Measurements from ENCODE around the gene RNF126. TPM values are rescaled to one million over a fixed set of nuclear protein-coding genes. Genes with fewer than 3 reads are reported as not detected.
"Not testable (repeated sequence)": the region's sequence is repeated elsewhere in the genome, so short reads cannot be mapped to it uniquely, and the experiment has no call there.

Gene RNF126
- total RNA-seq, 2 experiments from 2014 or later = 84.4 to 89.7 TPM

DNA sequence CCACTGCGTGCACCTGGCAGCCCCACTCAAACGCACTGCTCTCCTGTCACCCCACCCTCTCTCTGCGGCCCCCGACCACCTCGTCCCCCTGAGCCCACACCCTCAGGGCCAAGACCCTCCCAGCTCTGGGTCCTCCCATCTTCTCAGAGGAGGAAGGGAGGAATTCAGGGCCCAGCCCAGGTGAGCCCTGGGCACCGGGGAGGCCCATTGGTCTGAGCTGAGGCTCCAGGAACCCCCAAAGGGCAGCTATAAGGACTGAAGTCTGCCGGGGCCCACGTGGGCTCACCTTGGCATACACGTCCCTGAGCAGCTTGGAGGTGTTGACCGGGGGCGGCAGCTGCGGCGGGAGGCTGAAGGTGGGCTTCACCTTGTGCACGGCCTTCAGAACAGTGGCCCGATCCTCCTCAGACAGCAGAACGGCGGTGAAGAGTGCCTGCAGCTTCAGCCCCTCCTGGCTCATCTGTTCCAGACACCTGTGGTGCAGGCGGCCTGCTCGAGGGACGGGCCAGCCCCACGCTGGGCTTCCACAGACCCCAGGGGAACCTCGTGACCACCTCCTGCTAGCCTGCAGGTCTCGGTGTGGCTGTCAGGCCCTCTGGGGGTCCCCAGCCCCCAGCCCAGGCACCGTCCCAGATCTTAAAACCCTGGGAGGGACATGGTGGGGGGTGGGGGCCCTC is 38.4 kb downstream of the RNF126 start:
- no peak overlapping the region for H3K27ac Mint-ChIP-seq
- H3K4me1 Mint-ChIP-seq (ENCODE audit: low read depth) = peaks cover 3% of the 10 kb centered on the region
- no peak for DNase-seq
- ChIA-PET POLR2A (no interaction called here), CTCF (interaction anchor here (4.9 kb wide), 1 partner anchor 40 kb away, joined by 22 read pairs; no protein-coding TSS in a partner anchor)
- intact Hi-C loops (cut with micrococcal nuclease) = no loop called here
- H3K4me3 Mint-ChIP-seq = no peak overlapping the region
- peaks cover 19% of the 10 kb centered on the region for H3K36me3 Mint-ChIP-seq
- no peaks in the 10 kb centered on the region for H3K9me3 Mint-ChIP-seq
- no peaks in the 10 kb centered on the region for H3K27me3 Mint-ChIP-seq

DNA sequence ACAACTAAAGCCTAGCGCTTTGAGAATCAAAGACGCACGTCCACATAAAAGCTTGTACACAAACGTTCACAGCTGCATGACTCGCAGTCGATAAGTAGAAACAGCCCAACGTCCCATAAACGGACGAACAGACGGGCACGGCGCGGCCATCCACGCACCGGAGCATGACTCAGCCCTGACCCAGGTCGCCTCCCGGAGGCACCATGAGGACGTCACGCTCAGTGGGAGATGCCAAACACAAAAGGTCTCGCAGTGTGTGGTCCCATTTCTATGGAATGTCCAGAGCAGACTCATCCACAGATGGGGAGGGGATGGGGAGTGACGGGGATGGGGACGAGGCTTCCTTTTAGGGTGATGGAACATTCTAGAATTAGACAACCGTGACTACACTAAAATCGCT is 39.0 kb downstream of the RNF126 start:
- peaks cover 16% of the 10 kb centered on the region for H3K36me3 Mint-ChIP-seq
- no peak overlapping the region for H3K4me3 Mint-ChIP-seq

DNA sequence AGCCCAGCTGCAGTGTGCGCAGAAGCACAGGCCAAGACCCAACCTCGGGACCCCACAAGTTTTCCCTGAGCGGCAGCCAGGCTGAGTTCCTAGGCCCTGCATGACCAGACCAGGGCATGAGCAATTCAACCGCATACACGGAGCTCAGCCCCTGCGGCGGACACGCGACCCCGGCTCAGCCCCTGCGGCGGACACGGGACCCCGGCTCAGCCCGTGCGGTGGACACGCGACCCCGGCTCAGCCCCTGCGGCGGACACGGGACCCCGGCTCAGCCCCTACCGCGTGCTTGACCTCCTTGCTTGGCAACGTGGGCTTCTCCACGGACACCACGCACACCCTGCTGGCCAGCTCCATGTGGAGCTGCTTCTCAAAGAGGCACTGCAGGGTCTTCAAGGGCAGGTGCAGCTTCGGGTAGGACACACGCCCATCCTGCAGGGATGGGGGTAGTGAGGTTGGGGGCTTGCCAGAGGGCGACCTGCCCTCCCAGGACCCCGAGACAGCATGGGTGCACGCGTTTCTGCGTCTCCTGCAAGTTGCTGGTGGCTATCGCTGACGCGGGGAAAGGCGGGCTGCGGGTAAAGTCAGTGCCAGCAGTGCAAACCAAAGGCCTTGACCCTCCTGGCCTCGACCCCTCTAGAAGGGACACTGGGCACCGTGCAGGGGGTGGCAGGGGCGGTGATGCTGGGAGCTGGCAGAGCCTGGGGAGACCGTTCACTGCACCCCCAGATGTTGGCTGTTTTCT is 39.7 kb downstream of the RNF126 start:
- DNase-seq = no peak
- POLR2A ChIA-PET = no interaction called here
- CTCF ChIA-PET = interaction anchor here (0.5 kb wide), 1 partner anchor 36 kb away, joined by 3 read pairs; no protein-coding TSS in a partner anchor

More for the DNA sequence above, 39.0 kb downstream of the RNF126 start:
- no peak for DNase-seq
- H3K9me3 Mint-ChIP-seq = no peaks in the 10 kb centered on the region
- H3K27me3 Mint-ChIP-seq = no peaks in the 10 kb centered on the region
- intact Hi-C loops (cut with micrococcal nuclease) = no loop called here
- POLR2A ChIA-PET = no interaction called here
- CTCF ChIA-PET = no interaction called here
- H3K4me1 Mint-ChIP-seq (ENCODE audit: low read depth) = peaks cover 2% of the 10 kb centered on the region
- no peak overlapping the region for H3K27ac Mint-ChIP-seq

DNA sequence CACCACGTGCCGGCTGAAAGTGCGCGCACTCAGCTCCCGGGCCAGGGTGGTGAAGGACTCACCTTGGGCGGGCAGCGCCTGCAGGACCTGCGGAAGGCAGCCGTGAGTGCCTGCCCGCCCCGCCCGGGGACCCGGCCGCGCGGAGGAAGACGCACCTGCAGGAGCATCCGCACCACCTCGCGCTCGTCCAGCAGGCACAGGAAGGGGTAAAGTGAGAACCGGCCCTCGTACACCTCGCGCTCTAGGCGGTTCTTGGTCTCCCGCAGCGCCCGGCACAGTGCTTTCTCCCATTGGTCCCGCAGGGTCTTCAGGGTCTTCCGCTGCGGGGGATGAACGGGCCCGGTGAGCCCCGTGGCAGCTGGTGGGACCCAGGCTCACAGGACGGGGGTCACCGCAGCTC is 40.3 kb downstream of the RNF126 start:
- CTCF ChIA-PET = interaction anchor here (0.5 kb wide), 1 partner anchor 37 kb away, joined by 3 read pairs; no protein-coding TSS in a partner anchor

More for the DNA sequence above, 39.7 kb downstream of the RNF126 start:
- H3K9me3 Mint-ChIP-seq = no peaks in the 10 kb centered on the region
- no peak overlapping the region for H3K4me3 Mint-ChIP-seq
- H3K27ac Mint-ChIP-seq = no peak overlapping the region
- H3K36me3 Mint-ChIP-seq = peaks cover 14% of the 10 kb centered on the region
- no peaks in the 10 kb centered on the region for H3K4me1 Mint-ChIP-seq (ENCODE audit: low read depth)
- no peaks in the 10 kb centered on the region for H3K27me3 Mint-ChIP-seq
- intact Hi-C loops (cut with micrococcal nuclease) = no loop called here

DNA sequence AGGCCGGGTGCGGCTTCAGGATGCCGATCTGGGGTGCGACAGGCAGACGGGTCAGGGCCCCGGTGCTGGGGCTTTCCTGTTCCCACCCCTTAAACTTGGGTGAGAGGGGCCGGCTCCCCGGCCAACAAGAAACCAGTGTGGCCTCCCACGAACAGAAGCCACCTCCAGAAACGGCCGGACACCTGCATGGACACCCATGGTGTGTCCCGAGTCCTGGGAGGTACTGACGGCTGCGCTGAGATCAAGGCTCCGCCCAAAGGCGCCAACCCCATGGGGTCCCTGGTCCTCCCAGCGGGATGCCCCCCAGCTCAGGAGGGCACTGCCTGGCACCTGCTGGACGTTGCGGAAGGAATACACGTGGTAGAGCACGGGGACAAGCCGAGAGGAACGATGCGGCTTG is 41.2 kb downstream of the RNF126 start:
- Mint-ChIP-seq H3K27me3 (no peaks in the 10 kb centered on the region), H3K27ac (no peak overlapping the region), H3K4me3 (no peak overlapping the region), H3K36me3 (peaks cover 14% of the 10 kb centered on the region), H3K4me1 (ENCODE audit: low read depth) (no peaks in the 10 kb centered on the region), H3K9me3 (no peaks in the 10 kb centered on the region)
- ChIA-PET CTCF (no interaction called here), POLR2A (no interaction called here)
- no peak for DNase-seq
- intact Hi-C loops (cut with micrococcal nuclease) = no loop called here

More for the DNA sequence above, 40.3 kb downstream of the RNF126 start:
- H3K27ac Mint-ChIP-seq = no peak overlapping the region
- no peaks in the 10 kb centered on the region for H3K27me3 Mint-ChIP-seq
- H3K4me1 Mint-ChIP-seq (ENCODE audit: low read depth) = no peaks in the 10 kb centered on the region
- DNase-seq = no peak
- H3K9me3 Mint-ChIP-seq = no peaks in the 10 kb centered on the region
- peaks cover 11% of the 10 kb centered on the region for H3K36me3 Mint-ChIP-seq
- no peak overlapping the region for H3K4me3 Mint-ChIP-seq
- POLR2A ChIA-PET = no interaction called here
- intact Hi-C loops (cut with micrococcal nuclease) = no loop called here

DNA sequence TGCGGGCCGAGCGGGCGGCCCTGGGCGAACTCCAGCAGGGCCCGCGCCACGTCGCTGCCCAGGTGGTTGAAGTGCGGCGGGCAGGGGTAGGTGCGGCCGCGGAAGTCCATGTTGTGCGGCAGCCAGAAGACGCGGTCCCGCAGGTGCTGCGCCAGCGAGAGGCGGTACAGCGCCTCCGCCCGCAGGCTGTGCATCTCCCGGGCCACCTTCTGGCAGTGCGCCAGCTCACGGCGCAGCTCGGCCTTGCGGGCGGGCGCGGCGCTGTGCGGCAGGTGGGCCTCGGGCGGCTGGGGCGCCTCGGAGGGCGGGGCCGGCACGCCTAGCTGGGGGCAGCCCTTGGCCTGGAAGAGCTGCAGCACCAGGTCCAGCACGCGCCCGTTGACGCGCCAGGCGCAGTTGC is 41.8 kb downstream of the RNF126 start:
- DNase-seq; intact Hi-C loops (cut with micrococcal nuclease); H3K9me3 Mint-ChIP-seq; POLR2A ChIA-PET; H3K4me1 Mint-ChIP-seq (ENCODE audit: low read depth); H3K4me3 Mint-ChIP-seq; H3K27ac Mint-ChIP-seq; CTCF ChIA-PET; H3K27me3 Mint-ChIP-seq: not testable (repeated sequence)
- H3K36me3 Mint-ChIP-seq = peaks cover 13% of the 10 kb centered on the region

DNA sequence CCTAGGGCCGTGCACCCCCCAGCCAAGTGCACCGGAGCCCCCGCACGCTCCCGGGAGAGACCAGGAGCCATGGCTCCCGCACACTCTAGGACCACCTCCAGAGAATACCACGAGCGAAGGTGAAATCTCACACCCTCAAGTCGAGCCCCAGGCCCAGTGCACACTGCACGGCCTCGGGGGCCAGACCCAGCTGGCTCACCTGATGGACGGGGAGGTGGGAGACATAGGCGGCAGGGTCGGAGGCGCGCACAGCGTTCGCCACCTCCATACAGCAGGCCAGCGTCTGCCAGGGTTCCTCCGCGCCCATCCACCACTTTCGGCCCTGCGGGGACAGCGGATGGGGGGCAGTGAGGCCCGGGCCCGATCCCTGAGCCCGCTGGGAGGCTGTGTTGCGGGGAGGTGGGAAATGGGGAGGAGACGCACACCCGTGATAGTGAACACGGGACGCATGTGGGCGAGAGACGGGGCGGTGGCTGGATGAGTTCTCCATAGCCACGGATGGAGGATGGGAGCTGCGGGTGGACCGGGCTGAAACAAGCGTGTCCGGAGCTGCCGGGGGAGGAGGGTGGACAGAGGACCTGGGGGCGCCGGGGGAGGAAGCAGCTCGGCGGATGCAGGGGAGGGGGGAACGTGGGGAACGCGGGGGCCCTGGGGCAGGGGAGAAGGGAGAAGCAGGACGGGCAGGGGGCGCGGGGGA is 42.7 kb downstream of the RNF126 start:
- Mint-ChIP-seq H3K4me1 (ENCODE audit: low read depth) (peaks cover 3% of the 10 kb centered on the region), H3K36me3 (peaks cover 15% of the 10 kb centered on the region), H3K27me3 (no peaks in the 10 kb centered on the region), H3K4me3 (no peak overlapping the region), H3K27ac (no peak overlapping the region), H3K9me3 (no peaks in the 10 kb centered on the region)
- ChIA-PET POLR2A (no interaction called here), CTCF (no interaction called here)
- DNase-seq = no peak
- intact Hi-C loops (cut with micrococcal nuclease) = no loop called here

DNA sequence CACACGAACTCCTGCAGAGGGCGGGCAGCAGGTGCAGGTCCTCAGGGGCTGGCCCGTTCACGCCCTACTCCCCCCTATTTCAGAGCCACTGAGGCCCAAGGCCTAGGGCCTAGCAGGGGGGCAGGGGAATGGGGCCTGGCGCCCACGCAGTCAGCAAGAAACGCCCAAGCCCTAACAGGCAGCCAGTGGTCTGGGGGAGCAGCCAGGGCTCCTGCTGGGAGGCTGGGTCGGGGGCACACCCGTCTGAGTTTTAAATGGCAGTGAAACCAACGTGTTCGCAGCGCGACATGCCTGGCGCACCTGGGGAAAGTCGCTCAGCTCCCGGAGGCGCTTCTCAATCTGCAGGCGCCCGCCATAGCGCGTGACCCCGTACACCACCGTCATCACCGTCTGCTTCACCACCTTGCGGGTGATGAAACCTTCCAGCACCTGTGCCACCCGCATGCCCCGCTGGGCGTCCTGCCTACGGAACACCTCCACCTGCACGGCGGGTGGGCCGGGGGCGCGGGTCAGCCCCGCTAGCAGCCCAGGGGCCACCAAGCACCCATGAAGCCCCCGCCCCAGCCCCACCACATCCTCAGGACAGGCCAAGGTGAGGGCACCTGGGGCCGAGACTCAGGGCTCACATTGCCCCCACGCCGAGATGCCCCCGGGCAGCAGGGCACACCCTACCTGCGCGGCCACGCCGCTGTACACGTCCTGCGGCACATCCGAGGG is 43.6 kb downstream of the RNF126 start:
- H3K27me3 Mint-ChIP-seq = no peaks in the 10 kb centered on the region
- CTCF ChIA-PET = no interaction called here
- H3K4me3 Mint-ChIP-seq = no peak overlapping the region
- DNase-seq = no peak
- H3K9me3 Mint-ChIP-seq = no peaks in the 10 kb centered on the region
- no peak overlapping the region for H3K27ac Mint-ChIP-seq
- intact Hi-C loops (cut with micrococcal nuclease) = no loop called here
- POLR2A ChIA-PET = no interaction called here
- peaks cover 3% of the 10 kb centered on the region for H3K4me1 Mint-ChIP-seq (ENCODE audit: low read depth)
- H3K36me3 Mint-ChIP-seq = peaks cover 21% of the 10 kb centered on the region

DNA sequence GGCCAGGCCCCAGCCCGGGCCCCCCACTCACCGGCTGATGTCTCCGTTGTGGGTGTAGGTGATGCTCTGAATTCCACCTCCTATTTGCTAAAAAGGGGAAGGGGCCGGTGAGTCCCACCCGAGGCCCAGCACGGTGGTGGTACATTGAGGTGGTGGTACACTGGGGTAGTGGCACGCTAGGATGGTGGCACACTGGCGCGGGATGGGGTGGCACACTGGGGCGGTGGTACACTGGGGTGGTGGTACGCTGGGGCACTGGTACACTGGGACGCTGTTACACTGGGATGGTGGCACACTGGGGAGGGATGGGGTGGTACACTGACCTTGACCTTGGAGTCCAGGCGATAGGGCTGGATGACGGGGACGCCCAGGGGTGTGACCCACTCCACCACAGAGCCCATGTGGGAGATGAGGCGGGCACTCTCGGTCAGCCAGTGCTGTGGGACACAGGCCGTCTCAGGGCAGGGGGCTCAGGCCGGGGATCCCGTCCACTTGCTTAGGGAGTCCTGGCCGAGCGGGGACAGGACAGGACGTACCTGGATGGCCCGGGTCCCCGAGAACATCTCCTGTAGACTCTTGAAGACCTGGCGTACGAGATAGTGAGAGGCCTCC is 44.2 kb downstream of the RNF126 start:
- intact Hi-C loops (cut with micrococcal nuclease) = no loop called here
- Mint-ChIP-seq H3K27ac (no peak overlapping the region), H3K9me3 (no peaks in the 10 kb centered on the region), H3K4me3 (no peak overlapping the region), H3K27me3 (no peaks in the 10 kb centered on the region), H3K4me1 (ENCODE audit: low read depth) (peaks cover 3% of the 10 kb centered on the region), H3K36me3 (peaks cover 23% of the 10 kb centered on the region)
- ChIA-PET CTCF (no interaction called here), POLR2A (no interaction called here)
- no peak for DNase-seq

DNA sequence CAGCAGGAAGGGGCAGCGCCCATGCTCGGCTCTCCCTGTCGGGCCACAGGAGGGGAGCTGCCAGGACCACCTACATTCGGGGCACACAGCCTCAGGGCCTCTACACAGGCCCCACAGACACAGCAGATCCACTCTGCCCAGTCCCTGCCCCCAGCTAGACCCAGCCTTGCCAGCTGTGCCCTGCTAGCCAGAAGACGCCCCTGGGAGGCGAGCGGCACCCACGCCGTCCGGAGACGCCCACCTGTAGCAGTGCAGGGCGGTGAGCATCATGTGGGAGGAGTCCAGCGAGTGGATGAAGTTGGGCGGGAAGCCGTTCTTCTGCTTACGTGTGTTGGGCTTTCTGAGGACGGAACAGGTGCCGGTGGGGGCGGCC is 44.8 kb downstream of the RNF126 start:
- no peak for DNase-seq
- Mint-ChIP-seq H3K4me3 (no peak overlapping the region), H3K27me3 (no peaks in the 10 kb centered on the region), H3K36me3 (peaks cover 21% of the 10 kb centered on the region), H3K4me1 (ENCODE audit: low read depth) (peaks cover 3% of the 10 kb centered on the region), H3K9me3 (no peaks in the 10 kb centered on the region), H3K27ac (no peak overlapping the region)
- ChIA-PET CTCF (no interaction called here), POLR2A (no interaction called here)
- intact Hi-C loops (cut with micrococcal nuclease) = no loop called here

DNA sequence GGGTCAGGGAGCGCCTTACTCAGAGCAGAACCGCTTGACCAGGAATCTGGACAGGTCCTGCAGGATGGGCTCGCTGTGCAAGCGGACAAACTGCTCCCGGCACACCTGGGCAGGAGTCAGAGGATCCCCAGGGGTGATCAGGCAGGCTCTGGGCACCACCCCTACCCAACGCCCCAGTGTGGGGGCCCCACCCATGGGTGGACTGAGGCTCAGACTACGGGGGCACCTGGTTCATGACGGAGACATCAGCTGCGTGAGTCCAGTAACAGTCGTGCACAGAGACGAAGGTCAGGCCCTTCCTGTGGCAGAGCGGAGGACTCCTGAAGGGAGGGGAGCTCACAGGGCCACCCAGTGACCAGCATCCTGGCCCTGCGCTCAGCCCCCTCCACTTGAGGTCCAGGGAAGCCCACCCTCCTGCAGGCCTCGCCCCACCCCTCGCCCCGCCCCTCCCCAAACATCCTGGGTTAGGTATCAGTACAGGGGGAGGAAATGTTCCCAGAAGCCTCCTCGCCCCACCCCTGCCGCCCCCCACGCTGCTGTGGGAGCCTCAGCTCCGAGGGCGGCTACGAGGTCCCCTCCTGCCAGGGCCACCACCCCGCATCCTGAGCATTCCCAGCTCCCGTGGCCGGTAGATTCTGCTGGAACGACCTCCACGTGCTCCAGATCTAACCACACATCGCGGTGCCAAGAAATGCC is 45.3 kb downstream of the RNF126 start:
- no peak overlapping the region for H3K4me3 Mint-ChIP-seq
- no peak for DNase-seq
- no peaks in the 10 kb centered on the region for H3K9me3 Mint-ChIP-seq
- ChIA-PET CTCF (no interaction called here), POLR2A (no interaction called here)
- H3K27me3 Mint-ChIP-seq = no peaks in the 10 kb centered on the region
- peaks cover 8% of the 10 kb centered on the region for H3K4me1 Mint-ChIP-seq (ENCODE audit: low read depth)
- H3K27ac Mint-ChIP-seq = no peak overlapping the region
- intact Hi-C loops (cut with micrococcal nuclease) = no loop called here
- peaks cover 24% of the 10 kb centered on the region for H3K36me3 Mint-ChIP-seq

Data from activated CD4-positive, alpha-beta memory T cell treated with anti-CD3 and anti-CD28 coated beads for 36 hours (primary cell).